ENCODE data around the gene TIPARP.

Gene TIPARP, protein sequence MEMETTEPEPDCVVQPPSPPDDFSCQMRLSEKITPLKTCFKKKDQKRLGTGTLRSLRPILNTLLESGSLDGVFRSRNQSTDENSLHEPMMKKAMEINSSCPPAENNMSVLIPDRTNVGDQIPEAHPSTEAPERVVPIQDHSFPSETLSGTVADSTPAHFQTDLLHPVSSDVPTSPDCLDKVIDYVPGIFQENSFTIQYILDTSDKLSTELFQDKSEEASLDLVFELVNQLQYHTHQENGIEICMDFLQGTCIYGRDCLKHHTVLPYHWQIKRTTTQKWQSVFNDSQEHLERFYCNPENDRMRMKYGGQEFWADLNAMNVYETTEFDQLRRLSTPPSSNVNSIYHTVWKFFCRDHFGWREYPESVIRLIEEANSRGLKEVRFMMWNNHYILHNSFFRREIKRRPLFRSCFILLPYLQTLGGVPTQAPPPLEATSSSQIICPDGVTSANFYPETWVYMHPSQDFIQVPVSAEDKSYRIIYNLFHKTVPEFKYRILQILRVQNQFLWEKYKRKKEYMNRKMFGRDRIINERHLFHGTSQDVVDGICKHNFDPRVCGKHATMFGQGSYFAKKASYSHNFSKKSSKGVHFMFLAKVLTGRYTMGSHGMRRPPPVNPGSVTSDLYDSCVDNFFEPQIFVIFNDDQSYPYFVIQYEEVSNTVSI

DNA sequence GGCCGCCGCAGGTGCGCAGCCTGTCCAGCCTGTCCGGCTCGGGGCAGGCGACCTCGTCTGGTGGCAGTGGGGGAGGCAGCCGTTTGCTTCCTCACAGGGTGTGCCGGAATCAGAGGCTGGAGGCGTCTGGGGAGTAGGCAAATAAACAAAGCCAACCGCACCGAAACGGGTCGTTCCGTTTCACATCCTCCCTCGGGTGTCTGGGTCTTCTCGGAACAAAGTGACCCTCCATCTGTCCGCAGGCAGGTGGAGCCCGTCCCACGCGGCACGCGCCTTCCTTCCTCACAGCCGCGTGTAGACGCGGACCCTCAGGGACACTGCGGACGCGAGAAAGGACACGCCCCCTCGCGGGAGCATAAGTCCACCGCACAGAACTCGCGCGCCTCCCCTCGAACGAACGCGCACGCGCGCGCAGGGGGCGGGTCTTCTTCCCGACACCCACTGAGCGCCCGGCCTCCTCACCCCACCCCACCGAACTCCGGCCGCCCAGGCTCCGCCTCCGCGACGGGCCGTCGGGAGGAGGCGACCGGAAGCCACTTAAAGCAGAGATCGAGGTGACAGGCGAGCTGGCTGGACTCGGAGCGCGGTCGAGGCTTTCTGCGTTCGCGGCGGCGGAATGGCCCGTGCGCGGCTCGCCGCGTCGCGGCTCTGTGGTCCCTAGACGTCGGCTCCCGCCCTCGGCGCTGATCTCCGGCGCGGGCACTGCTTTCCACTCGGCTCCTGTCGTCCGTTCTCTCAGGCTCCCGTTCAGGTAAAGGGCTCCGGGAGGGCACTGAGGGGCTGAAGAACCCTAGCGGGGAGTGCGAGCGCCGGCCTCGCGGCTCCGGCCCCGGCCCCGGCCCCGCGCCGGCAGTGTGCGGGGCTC is at the start of gene TIPARP:
TIPARP (plus strand) TSS at position 545 of the 865 bp plus-strand sequence. CDS start 3,108 bp downstream, outside the sequence.
- DNase-seq: peak; percentile 98

DNA sequence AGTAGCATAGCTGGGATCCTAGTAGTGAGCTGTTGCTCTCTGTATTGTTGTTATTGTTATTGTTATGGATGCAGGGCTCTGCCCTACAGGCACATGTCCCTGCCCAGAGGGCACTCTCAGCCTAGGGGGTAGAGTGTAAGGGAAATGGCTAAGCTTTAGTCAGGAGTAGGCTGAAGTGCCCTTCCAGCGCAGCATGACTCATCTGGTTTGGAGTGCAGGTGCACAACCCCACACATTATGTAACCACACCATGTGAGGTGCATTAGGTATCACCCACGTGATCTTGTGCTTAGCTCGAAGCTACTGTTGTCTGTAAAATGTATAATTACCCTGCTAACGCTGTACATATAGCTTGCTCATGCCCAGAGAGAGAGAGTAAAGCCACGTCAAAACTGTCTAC is 48.3 kb upstream of the TIPARP start:
- DNase-seq: no peak

DNA sequence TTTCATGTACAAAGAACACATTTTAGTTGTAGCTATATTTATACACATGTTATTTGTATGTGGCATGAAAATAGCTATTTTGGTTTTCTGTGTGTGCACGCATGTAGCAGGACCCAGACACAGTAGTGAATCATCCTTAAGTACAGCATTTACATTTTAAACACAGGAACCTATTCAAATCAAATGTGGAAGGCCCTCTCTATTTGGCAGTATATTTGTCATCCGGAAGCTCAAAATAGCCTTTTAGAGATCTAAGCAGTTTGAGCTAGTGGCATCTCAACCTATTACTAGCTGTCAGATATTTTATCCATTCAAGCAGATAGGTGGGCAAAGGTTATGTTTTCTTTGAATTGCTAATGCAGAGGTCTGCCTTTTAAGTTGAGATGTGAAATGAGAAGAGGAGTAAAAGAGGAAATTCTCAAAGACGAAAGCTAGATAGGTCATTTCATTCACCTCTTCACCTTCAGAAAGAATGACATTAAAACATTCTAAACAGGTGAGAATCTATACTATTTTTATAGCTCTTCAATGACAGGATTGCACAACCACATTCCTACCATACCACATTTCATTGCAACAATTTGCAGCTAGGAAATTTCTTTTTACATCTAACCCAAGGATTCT is 46.3 kb upstream of the TIPARP start:
- DNase-seq: no peak

DNA sequence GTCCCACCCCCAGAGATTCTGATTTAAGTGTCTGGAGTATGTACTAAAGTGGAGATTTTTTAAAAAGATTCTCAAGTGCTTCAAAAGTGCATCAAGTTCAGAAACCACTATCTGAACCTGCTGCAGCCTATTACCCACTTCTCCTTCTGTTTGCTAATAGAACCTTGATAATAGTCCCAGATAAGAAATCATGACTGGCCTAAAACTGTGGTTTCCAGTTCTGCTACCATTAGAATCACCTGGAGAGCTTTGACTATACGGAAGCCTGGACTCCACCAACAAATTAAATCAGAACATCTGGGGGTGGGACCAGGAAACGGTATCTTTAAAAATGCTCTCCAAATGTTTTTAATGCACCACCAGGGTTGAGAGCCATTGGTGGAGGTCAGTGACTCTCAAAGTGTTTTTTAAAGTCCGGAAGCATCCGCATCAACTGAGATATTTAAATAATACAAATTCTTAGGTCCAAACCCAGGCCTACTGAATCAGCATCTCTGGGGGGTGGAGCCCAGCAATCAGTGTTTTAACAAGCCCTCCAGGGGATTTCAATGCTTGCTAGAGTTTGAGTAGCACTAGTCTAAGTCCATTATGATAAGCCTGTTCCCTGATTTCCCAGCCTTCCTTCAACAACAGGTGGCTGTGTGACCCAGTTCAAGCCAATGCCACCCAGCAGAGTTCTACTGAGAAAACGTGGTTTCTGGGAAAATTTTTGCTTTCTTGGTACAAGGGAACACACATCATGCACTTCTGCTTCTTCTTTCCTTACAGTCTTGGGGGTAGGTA is 45.4 kb upstream of the TIPARP start:
- no peak for DNase-seq

DNA sequence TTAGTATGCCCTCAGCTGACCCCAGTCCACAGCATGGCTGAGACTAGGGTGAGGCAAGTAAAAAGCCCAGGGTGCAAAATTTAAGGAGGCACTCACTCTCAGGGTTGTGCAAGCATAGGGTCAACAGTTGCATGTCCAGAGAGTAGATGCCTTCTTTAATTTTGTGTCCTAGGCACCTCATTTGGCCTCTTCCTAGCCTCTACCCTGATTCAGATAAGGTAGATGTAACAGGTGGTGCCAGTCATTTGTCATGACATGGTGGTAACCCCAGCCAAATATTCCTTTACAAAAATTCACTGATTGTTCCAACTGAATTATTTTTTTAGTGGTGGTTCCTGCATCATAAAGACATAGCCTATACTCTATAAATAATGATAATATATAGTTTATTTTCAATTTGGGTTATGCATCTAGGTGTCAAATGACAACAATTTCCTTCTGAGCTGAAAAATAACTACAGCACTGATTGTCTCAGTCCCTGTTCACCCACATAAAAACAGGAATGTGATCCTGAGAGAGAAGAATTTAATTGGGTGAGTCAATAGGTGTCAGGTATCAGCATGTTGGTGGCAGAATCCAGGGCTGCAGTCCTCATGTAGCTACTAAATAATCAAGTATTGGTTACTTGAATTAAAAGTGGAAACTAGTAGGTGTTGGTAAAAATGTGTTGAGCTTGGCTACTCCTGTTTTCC is 44.2 kb upstream of the TIPARP start:
- DNase-seq: no peak

DNA sequence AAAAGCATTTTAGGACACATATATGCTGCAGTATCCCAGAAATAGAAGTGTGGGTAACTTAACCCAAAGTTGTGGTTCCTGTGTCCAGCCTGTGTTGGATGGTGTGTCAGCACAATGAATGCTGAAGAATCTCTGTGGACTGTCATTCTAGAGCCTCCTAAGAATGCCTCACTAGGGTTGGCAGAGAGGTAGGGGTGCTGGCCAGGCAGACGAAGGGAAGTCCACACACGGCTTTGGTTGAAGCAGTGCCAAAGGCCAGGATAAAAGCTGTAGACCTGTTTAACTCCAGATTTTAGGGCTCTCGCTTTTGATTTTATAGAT is 43.7 kb upstream of the TIPARP start:
- no peak for DNase-seq

DNA sequence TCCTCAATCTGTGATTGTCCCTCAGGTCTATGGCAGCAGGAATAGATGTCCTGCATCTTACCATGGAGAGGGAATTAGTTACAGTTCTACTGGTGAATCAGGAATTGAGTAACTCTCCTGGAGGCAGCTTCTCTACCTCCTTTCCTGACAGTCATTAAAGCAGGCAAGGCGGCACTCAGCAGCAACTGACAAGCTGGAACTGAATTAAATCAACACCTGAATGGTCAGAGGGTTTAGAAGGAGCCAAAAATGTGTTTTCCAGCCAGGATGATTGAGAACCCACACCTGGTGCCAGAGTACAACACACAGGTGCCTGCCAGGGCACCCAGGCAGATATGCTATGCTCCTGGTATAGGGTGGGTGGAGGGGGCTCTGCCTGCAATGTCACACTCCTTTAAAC is 43.1 kb upstream of the TIPARP start:
- DNase-seq: no peak

DNA sequence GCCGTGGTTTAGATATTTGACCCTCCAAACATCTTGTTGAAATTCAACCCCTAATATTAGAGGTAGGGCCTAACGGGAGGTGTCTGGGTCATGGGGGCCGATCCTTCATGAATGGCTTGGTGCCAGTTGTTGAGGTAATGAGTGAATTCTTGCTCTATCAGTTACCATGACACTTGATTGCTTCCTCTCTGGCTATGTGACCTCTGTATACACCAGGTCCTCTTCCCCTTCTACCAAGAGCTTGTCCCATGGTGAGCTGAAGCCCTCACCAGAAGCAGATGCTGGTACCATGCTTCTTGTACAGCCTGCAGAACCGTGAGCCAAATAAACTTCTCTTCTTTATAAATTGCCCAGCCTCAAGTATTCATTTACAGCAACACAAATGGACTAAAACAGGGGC is 41.8 kb upstream of the TIPARP start:
- no peak for DNase-seq

DNA sequence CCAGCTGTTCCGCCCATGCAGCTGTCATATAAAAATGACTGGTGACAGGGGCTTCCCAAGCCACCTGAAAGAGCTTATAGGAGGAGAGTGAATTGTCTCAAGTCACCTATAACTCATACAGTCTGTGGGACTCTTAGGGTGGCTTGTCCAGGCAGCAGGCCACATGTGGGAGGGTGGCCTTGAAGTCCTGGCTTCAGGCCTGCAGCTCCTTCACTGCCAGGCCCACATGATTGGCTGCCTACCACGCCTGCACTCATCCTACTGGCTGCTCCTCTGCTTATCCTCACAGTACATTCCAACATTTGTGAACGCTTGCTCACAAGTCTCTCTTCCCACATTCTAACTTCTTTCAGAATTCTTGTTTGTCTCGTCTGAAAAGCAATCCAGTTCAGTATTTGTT is 41.1 kb upstream of the TIPARP start:
- DNase-seq: no peak

DNA sequence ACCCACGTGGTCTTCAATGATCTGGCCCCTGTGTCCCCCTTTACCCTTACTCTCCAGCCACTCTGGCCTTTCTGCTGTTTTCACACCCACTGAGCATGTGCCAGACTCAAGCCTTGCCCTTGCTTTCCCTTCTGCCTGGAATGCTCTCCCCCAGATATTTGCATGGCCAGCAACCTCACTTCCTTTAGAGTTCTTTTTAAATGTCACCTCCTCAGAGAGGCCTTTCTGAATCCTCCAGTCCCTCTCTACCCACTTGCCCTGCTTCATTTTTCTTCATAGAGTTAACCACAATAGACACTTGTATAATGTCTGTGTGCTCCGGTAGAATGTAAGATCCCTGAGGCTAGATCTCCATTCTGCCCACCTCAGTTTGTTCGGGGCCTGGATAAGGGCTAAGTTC is 39.4 kb upstream of the TIPARP start:
- no peak for DNase-seq

DNA sequence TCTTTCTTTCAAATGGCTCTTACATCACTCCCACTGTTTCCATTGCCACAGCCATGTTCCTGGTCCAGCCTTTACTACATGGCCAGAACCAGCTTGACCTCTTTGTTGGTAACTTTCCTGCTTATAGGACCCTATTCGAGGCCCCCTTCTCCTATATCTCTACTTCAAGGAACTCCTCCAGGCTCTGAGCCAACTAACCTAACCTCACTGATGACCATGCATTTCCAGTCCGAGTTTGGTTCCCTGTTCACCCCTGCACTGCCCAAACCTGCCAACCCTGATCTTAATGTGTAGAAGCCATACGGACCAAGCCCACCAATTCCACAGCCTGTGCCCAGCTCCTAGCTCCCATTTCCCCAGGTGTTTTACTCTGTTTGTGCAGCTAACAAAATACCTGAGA is 38.4 kb upstream of the TIPARP start:
- DNase-seq: no peak

DNA sequence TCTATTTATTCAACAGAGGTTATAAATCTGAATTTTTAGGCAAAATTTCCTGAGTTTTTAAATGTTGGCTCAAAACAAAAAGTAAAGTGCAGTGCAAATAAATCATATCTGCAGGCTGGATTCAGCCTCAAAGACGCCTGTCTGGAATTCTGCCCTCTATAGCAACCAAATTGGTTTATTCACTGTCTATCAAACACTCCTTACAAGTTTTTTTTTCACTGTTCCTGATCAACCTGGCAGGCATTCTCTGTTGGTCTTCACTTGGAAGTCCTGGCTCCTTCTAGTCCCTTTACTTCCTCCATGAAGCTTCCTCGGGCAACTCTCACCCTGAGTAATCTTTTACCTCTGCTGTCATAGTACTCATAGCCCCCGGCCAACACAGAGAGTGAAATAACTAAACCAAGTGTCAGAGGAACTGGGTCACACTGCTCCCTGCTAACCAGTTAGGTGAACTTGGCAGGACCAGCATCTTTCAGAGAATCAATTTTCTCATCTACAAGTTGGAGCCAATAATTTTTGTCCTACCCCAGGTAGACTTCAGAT is 36.8 kb upstream of the TIPARP start:
- DNase-seq: no peak

DNA sequence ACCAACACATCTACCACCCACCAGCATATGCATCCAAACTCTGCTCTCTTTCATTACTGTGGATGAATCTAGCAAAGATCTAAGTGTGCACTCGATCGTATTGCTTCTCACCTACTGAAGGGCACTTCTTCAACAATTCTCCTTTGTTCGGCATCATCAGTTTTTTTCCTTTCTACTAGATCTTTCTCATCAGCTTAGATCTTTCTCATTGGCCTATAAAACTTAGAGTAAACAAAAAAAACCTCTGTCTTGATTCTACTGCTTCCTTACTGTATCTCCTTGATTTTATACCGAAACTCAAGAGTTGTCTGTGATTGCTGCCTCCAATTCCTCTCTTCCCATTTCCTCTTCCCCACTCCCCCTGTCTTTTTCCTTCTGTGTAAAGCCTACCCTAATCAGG is 36.1 kb upstream of the TIPARP start:
- DNase-seq: no peak

DNA sequence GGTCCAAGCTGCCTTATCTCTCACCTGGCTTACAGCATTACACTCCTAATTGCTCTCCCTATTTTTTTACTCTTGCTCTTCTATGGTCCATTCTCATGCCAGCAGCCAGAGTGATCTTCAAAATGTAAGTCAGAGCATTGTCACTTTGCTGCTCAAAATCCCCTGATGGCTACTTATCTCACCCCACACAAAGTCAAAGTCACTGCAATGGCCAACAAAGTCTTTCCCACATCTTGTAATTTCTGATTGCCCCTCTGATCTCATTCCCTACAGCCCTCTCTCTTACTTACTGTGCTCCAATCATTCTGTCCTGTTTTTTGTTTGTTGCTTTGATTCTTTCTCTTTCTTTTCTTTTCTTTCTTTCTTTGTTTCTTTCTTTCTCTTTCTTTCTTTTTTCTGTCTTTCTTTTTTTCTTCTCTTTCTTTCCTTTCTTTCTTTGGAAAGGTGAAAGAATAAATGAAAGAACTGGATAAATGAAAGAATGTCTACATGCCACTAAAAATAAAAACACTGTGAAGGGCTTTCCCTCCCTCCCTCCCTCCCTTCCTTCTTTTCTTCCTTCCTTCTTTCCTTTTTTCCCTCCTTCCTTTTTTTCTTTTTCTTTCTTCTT is 34.9 kb upstream of the TIPARP start:
- DNase-seq: no peak

DNA sequence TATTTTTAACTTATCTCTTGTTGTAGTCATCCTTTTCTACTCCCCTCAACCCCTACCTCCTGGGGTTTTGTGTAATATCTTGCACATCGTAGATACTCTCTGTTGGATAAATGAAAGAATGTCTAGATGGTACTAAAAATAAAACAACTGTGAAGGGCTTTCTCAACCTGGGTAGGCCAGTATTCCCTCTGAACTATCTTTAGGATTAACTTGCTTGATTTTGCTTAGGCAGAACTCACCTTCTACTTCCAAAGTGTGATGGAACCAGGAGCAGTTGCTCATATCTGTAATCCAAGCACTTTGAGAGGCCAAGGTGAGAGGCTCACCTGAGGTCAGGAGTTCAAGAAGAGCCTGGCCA is 32.8 kb upstream of the TIPARP start:
- DNase-seq: no peak

DNA sequence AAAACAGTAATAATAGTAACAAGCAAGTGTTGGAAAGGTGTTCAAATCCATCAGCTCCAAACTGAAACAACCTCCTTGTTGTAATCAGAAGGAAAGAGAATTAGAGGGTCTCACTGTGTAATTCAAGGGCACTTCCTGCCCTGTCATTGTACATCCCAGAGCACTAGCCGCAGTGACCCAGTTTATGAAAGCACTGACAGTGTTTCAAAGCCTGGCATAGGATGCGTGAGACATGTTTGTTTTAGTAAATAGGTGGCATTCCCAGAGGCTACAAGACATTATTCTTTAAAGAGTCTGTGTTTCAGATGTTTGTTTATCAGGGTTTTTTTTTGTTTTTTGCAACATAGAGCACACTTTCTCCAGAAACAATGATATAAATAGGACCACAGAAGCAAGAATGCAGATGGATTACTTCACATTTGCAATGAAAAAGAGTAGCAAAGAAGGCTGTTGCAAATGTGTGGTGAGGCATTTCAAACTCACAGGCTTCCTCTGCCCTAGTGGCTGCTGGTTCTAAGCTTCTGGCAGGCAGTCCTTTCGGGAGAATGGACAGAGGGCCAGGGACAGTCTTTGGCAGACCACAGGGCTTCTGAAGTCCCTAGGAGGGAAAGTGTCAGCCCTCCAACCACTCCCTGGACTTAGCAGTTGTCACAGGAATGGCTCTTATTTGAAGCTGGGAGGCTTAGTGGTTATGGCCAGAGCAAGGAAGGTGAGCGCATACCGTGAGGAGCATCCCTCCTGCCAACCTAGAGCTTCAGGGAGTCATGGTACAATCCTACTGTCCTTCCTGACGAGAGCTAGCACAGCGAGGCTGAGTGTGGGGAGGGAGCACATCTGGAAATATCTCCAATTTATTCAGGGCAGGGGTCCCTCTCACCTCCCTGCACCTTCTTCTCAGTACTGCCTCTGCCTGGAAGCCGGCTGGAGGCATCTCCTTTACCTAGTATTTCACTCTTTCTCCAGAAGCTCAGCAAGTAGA is 31.4 kb upstream of the TIPARP start:
- no peak for DNase-seq

DNA sequence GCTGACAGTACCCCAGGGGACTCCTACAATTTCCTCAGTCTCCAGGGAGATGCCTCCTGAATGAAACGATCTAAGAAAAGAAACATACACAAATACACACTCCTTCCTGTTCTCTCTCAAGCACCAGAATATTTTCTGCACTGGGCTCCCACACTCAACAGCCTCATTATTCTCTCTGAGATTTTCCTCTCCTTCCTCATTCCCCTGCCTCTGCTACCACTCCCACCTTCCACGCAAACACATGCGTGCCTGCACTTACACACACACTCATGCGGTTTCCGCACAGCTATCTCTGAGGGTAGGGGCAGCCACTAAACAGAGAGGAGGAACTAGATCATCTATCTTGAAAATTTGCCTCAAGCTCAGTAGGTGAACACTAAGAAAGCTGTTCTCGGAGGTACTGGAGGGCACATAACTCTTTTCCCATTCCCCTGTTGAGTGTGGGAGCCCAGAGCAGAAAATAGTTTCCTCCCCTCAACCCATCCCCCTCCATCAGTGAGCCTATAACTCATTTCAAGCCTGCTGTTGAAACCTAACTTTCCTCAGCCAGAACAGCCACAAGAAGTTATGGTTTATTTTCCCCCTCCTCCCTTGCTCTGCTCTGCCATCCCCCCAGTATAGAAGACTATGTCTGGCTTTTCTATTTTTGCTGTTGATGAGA is 30.5 kb upstream of the TIPARP start:
- DNase-seq: no peak

DNA sequence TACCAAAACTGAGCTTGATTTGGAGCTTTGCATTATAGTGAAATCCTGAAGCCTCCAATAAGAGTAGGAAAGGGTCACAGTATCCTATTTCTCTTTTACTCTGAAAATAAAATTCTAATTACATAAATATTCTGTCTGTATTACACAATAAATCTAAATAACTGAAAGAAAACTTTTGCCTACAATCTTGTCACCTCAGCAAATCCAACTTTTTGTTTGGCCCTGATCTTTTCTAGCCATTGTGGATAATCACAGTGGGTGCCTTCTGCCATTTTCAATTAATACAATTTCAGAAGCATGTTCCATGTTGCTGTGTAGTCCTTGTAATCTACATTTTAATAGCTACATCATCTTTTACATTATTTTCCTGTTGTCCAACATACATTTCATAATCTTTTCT is 29.4 kb upstream of the TIPARP start:
- no peak for DNase-seq

DNA sequence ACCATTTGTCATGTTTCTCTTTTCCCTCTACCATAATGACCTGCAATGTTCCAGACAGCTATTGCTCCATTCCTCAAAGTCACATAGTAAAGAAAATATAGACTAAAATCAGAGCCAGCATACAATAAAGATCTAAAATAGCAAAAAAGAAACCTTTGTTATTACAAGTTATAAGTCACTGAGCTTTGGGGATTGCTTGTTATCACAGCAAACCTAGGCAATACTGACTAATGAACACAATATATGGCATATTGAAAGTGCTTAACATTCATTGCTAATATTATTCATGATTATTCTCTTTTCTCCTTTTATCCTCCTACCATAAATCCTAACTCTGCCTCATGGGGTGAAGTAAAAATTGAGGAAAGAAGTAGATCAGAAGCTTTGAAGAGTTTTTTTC is 27.4 kb upstream of the TIPARP start:
- DNase-seq: no peak

Data from T1000 (cell line).